NCI-H2196 (cell line): ENCODE measurements around the gene TBC1D1.

Source experiments
- DNase-seq: peaks from one replicate; lab custom pipeline; 2025; ENCODE audit not compliant: unreplicated experiment; lab: John Stamatoyannopoulos, UW

TBC1D1 gene, protein sequence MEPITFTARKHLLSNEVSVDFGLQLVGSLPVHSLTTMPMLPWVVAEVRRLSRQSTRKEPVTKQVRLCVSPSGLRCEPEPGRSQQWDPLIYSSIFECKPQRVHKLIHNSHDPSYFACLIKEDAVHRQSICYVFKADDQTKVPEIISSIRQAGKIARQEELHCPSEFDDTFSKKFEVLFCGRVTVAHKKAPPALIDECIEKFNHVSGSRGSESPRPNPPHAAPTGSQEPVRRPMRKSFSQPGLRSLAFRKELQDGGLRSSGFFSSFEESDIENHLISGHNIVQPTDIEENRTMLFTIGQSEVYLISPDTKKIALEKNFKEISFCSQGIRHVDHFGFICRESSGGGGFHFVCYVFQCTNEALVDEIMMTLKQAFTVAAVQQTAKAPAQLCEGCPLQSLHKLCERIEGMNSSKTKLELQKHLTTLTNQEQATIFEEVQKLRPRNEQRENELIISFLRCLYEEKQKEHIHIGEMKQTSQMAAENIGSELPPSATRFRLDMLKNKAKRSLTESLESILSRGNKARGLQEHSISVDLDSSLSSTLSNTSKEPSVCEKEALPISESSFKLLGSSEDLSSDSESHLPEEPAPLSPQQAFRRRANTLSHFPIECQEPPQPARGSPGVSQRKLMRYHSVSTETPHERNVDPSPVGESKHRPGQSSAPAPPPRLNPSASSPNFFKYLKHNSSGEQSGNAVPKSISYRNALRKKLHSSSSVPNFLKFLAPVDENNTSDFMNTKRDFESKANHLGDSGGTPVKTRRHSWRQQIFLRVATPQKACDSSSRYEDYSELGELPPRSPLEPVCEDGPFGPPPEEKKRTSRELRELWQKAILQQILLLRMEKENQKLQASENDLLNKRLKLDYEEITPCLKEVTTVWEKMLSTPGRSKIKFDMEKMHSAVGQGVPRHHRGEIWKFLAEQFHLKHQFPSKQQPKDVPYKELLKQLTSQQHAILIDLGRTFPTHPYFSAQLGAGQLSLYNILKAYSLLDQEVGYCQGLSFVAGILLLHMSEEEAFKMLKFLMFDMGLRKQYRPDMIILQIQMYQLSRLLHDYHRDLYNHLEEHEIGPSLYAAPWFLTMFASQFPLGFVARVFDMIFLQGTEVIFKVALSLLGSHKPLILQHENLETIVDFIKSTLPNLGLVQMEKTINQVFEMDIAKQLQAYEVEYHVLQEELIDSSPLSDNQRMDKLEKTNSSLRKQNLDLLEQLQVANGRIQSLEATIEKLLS (N-terminal part only)

DNA sequence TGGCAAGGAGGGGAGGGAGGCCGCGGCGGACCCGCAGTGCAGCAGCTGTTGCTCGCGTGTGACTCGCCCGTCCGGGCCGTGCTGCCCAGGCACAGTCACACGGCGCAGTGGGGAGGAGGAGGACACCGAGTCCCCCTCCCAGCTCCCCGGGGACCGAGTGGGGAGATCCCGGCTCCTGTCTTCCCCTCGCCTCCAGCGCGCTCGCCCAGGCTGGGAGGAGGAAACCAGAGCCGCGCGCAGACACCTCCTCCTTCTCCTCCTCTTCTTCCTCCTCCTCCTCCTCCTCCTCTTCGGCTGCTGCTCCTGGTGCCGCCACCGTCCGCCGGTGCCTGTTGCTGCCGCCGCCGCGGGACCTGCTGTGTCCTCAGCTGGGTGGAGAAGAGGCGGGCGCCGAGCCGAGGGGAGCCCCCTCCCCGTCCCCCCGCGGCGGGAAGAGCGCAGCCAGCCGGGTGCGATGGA lies at the start of gene TBC1D1:
TBC1D1 (plus strand) TSS at position 284 of the 459 bp plus-strand sequence. CDS start 11,012 bp downstream, outside the sequence.
- no peak for DNase-seq

DNA sequence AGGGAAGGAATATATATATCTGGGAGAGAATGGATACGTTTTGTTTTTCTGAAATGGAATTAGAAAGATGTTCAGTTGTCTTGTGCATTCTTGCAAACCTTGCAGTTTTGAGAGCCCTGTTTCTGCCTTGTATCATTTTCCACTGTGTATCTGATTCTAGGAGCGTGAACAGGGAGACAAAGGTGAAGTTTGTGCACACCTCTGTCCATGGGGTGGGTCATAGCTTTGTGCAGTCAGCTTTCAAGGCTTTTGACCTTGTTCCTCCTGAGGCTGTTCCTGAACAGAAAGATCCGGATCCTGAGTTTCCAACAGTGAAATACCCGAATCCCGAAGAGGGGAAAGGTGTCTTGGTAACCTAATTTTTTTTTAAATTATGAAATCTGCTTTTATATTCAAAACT lies 46.7 kb upstream of the TBC1D1 start:
- no peak for DNase-seq

DNA sequence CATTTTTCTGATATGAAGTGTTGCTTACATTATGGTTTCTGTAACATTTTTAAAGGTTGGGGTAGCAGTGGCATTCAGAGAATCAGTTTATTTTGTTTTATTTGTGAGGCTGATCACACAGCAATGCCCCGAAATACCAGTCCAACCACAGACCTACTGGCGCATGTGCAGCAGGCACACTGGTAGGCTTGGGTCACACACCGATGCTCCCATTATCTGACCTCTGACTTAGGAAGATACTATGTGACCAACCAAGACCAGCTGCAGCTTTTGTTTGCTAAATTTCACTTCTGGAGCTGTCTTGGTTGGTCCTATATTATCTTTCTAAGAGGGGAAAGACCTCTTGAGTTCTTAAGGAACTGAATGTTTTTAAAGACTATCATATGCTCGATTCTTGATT lies 45.7 kb upstream of the TBC1D1 start:
- no peak for DNase-seq

DNA sequence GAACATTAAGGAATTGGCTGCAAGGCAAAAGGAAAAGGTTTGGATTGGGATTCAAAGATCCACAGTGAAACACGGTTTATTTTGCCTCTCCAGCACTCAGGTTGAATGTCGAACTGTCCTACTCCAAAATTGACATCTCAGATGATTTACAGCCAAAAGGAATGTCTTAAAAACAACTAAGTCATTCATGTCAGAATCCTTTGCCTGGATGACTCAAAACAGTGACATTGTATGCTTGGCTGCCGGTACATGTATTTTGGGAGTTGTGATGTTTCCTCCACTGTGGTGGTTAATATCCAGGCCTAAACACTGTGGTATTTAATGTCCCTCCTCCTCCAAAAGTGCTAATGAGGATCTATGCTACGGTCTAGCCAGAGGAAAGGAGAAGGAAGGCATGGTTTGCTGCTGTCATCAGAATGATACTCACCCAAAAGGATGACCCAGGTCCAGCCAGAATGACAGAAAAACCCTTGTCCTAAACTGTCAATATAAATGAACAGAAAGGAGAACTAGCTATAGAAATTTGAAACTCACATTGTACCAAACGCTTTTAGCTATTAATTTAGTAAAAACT lies 43.5 kb upstream of the TBC1D1 start:
- no peak for DNase-seq

DNA sequence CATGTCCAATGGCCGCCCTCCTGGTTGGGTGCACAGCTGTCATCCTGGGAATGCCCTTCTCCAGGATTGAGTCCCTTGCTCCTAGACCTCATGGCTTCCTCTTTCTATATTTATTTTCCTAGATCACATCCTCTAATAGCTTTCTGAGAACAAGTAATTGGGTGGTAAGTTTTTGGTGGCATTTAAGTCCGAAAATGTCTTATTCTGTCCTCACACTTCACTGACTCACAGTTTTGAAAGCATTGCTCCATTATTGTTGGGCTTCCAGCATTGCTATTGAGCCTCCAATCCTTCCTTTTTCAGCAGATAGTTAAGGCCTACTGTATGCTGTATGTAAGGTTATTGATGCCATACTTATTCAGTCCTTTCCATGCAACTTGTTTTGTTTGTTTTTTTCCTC lies 38.5 kb upstream of the TBC1D1 start:
- DNase-seq = no peak

DNA sequence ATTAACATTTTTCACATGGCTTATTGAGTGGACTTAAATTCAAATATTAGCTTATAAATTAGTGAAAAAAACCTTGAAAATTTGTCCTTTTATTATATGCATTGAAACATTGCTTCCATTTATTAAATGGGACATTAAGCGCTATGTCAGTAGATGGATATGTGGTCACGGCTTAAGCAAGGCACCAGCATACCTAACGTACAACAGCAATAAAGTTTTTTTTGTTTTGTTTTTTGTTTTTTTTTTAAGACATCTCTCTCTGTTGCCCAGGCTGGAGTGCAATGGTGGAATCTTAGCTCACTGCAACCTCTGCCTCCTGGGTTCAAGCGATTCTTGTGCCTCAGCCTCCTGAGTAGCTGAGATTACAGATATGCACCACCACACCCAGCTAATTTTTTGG lies 32.8 kb upstream of the TBC1D1 start:
- DNase-seq = no peak

DNA sequence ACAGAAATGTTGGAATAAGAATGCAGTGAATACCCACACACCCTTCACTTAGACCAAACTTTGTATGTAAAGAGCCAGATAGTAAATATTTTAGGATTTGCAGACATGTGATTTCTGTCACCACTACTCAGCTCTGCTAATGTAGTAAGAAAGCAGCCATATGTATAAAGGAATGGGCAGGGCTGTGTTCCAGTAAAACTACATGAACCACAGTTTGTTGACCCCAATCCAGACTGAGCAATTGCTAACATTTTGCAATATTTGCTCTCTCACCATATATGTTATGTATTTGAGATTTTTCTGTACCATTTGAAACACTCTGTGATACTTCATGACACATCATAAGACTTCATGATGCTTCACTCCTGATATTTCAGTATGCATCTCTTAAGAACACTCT lies 32.0 kb upstream of the TBC1D1 start:
- DNase-seq = no peak

DNA sequence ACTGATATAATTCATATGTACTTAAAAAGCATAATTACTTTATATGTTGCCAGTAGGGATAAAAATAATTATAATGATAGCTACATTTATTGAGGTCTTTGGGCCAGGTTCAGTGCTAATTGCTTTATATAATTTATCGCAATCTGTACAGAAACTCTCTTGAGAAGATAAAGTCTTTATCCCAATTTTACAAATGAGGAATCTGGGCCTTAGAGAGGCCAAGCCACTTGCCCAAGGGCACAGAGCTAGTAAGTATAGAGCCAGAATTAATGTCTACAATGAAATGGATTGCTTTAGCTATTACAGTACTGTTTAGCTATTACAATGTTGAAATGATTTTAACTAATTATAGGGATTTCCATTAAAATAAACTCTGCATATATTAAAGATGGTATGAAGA lies 30.6 kb upstream of the TBC1D1 start:
- no peak for DNase-seq

DNA sequence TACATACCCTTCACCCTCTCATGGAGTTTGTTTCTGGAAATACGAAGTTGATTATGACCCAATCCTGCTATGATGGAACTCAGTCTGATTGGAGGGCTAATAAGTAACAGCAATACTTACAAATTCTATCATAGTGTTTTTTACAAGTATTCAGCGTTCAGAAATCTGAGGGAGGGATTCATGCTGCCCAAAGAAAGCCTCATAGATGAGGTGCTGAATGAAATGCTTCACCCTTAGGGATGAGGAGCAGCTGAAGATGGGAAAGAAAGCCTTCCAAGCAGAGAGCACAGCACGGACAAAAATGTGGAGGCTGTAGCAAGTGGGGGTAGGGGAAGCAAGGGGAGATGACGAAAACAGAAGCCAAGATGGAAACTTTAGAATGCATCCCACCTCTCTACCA lies 27.9 kb upstream of the TBC1D1 start:
- no peak for DNase-seq

DNA sequence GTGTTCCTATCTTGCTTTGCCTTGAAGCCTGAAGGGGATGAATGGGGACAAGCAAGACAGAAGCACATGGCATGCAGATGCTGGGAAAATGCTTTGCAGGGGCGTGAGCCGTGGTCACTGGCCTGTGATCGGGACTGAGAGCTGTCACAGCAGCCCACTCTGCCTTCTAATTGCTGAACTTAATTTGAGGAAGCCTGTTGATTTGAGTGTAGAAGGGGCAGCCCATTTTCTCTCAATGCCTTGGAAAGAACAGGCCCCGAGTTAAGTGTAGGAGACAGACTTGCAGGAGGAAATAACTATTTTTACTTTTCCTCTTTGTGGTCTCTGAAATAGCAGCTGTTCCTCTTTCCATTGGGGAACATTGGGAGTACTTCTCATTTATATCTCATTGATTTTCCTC lies 26.1 kb upstream of the TBC1D1 start:
- no peak for DNase-seq

DNA sequence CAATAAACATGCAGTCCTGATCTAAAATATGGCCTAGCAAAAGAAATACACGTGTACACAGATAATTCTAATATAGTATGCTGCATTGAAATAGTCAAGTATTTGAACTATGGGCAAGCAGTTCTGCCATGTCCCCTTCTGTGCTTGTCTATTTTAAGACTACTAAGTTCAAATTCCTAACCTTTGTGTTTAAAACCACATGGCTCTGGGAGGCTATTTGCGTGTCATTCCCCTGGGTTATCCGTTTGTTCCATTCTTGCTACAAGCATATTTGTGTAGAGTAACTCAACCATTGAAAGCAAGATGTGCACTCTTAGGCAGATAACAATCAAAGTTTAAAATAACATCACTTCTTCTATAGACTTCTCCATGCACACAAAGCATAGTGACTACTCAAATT lies 25.4 kb upstream of the TBC1D1 start:
- DNase-seq = no peak

DNA sequence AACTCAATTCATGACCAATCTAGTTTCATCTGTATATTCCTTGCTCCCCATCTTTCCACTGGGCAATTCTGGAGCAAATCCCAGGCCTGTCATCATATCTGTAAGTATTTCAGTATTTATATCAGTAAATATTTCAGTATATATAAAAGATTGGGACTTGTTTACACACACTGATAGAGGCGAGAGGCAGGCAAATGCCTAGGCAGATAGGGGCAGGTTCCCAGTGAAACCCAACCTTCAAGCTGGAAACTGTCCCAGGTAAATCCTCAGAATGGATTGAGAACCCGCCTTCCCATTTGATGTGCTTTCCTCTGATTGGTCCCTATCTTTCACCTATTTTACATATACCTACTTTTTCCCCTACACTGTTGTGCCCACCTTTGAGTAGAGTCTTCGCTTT lies 23.8 kb upstream of the TBC1D1 start:
- DNase-seq = no peak

DNA sequence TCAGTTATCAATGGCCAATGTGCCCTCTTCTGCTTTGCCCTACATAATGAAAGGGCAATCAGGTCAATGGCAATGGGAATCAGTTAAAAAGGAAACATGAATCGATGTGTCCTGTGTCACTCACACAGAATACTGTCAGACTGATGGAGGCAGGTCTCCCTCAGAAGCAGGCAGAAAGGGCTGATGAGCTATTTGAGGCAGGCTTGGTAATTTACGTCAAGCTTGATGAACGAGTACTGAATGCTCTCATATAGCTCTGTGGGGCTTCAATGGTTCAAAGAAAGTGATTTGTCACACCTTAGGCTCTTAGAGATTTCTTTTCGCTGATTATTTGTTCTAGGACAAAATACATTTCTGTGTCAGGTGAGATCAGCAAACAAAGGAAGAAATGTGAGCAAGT lies 22.6 kb upstream of the TBC1D1 start:
- DNase-seq = no peak

DNA sequence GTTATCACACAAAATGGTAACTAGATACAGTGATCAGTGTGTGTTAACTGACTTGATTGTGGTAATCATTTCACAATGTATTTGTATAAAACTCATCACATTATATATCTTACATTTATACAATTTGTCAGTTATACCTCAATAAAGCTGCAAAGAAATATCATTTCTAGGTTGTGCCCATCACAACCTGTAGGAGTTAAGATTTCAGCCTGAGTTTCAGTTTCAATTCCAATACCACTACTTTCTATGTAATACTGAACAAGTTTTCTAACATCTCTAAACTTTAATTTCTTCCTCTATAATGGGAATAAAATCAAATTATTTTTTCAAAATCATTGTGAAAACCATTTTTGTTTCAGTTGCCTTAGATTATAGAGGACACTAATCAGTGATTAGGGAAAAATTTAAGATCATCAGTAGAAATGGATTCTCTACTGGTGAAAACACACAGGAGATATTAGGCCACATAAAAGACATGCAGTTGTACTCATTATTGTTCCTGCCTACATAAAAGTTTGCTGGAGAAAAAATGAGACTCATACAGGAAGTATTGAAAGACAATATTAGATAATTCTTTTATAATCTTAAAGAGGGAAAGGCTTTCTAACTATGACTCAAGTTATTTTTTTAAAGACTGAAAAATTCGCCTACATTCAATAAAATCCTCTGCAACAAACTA lies 18.4 kb upstream of the TBC1D1 start:
- no peak for DNase-seq

DNA sequence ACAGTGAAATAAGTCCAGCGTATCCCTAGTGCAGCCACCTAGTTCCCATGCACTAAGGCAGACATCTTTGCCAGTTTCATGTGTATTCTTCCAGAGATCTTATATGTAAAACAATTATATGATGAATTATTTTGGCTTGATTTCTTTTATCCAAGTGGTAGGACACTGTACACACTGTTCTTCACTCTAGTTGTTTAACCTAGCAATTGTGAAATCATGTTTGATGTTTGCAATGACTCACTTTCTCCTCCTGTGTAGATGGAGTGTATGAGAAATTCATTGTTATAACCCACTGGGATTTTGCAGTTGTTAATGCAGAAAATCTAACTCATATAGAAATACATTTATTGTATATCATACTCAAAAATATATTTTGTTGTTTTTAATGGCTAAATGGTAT lies 17.5 kb upstream of the TBC1D1 start:
- DNase-seq = peak; percentile 5

DNA sequence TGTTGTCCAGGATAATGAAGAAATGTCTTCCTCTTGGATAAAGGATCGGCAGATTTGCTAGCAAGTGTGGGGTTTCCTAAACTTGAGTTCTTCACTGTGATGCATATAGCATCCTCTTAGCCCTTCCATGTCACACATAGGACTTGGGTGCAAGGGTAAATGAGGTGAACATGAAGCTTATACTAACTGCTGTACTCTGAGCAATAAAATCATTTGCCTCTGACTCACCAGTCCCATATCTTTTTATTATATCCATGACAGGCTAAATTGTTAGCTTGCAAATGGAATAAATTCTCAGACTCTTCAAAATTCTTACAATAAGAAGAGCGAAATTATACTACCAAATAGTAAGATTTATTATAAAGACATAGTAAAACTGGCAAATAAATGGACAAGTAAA lies 14.7 kb upstream of the TBC1D1 start:
- DNase-seq = no peak

DNA sequence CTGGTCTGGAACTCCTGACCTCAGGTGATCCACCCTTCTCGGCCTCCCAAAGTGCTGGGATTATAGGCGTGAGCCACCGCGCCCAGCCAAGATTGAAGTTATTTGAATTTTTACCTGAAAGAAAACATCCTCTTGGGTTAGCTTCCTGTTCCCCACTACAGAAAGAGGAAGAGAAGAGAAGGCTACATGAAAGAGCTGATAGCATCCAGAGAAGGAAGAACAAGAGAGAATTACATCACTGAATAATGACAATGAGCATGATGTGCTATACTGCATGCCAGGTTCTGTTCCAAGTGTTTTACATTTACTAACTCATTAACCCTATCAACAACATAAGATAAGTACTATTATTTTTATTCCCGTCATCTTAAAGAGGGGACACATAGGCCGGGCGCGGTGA lies 11.5 kb upstream of the TBC1D1 start:
- no peak for DNase-seq

DNA sequence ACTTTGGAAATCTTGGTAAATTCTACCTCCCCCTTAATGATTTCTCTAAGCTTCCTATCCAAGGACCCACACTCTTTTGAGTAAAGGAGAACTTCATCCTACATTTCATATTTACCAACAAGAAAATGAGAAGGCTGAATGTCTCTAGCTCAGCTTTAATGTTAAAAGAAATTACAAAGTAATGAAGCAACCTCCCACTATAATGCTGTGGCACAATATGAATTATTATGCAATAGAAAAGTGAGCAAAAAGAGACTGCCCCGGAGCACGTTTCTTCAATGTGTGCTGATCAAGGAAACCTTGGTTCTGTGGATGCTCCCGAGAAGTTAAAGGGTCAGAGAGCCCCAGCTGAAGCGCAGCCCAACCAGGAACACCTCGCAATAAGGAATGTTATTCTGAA lies 9.1 kb upstream of the TBC1D1 start:
- no peak for DNase-seq

DNA sequence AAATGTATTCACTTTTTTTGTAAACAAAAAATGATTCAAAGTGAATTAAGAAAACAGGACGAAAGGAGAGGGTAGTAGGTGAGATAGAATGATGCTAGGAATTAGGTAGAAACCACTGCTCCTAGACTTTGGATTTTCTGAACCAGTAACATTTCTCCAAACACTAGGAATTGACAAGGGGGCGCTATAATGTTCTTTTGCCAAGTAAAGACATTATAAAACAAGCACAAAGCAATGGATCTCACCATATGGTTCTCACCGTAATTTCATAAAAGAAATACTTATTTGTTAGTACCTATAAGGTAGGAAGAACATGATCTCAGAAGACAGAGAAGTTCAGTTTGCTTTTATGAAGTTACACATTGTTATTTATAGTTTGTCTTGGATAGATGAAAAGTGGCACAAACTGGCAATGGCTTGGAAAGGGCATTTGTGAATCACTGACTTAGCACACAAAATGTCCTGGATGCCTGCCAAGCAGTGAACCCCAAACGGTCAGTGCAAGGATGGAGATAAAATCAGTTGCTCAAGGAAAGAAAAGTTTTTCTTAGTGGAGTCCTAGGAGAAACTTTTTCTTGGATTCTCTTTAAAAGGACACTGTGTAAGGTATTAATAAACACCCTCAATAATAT lies 8.1 kb upstream of the TBC1D1 start:
- DNase-seq = no peak

DNA sequence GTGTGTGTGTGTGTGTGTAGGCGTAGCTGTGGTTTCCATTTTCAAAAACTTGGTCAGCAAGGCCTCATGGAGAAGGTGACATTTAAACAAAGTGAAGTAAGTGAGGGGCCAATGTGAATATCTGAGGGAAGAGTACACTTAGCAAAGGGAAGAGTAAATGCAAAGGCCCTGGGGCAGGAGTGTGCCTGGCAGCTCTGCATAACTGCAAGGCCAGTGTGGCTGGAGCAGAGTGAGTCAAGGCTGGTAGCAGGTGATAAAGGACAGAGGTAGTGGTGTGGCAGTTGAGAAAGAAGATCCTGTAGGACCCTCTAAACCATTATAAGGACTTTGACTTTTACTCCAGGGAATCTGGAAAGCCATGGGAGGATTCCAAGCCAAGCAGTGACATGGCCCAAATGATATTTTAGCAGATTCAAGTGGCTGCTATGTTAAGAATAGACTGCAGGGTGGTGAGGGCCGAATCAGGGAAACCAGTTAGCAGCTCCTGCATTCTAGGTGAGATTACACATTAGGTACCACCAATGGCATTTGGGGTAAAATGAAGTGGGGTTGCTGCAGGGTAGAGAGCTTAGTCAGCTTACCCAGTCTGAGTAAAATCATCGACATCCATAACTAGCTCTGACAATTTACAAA lies 5.9 kb upstream of the TBC1D1 start:
- DNase-seq = no peak
